Thyroid gland (tissue), 4 donors: ENCODE data around the gene HDGFL3. TPM values are rescaled to one million over a fixed set of nuclear protein-coding genes. Genes with fewer than 3 reads are reported as not detected.

Experiments
- total RNA-seq, 4 donors: library from RNA; depleted of rRNA; stranded (reverse); fragments of >200 nt; gene quantifications; one replicate each; pipeline ENCODE4 v1.2.3, GENCODE V29; 2016

HDGFL3 gene
- total RNA-seq, 4 donors from 2014 or later: 26.8 to 53.2 (median 41.5) TPM

Other genes with a start within 250 kb of the HDGFL3 start
- 10 to 100 TPM; 18.7 to 24.0 (median 22.0) TPM for gene RAMAC, start 221.6 kb downstream of the HDGFL3 start, total RNA-seq
- gene C15orf40, start 196.2 kb downstream of the HDGFL3 start, total RNA-seq: 10 to 100 TPM in 3 of 4 donors, 1 to 10 TPM in 1; 9.7 to 31.6 (median 22.4) TPM
- gene BTBD1, start 140.6 kb downstream of the HDGFL3 start, total RNA-seq: 10 to 100 TPM; 84.7 to 99.3 (median 94.5) TPM
- 10 to 100 TPM in 3 of 4 donors, 1 to 10 TPM in 1; 7.8 to 19.9 (median 12.8) TPM for gene TM6SF1, start 100.2 kb downstream of the HDGFL3 start, total RNA-seq
- gene BNC1, start 76.8 kb upstream of the HDGFL3 start, total RNA-seq: under 1 TPM in 3 of 4 donors, not detected in 1; 0.15 to 0.94 (median 0.33) TPM
- under 1 TPM in 1 of 4 donors, not detected in 3; 0.40 TPM for gene SH3GL3, start 239.5 kb upstream of the HDGFL3 start, total RNA-seq